ENCODE data around the gene UBQLN4.

The UBQLN4 gene

GRCh38 chr1:156065871-156066270 lies 12.3 kb upstream of the UBQLN4 start:
- no peaks in the 10 kb centered on the region for H3K79me2 ChIP-seq (ENCODE audit: insufficient read depth, low read length)
- no peak overlapping the region for H3K4me2 ChIP-seq (ENCODE audit: low read depth, low read length, poor library complexity, severe bottlenecking)
- H4K20me1 ChIP-seq (ENCODE audit: insufficient read depth, low read length, poor library complexity, severe bottlenecking): no peaks in the 10 kb centered on the region
- no peak overlapping the region for H3K4me3 ChIP-seq (ENCODE audit: low read length, poor library complexity, severe bottlenecking)
- no peaks in the 10 kb centered on the region for H3K4me1 ChIP-seq (ENCODE audit: insufficient read depth, low read length, poor library complexity, severe bottlenecking)
- no peak overlapping the region for H3K9ac ChIP-seq (ENCODE audit: low read depth, low read length, poor library complexity, severe bottlenecking)
- no peak overlapping the region for H2AFZ ChIP-seq (ENCODE audit: low read length)
- no peaks in the 10 kb centered on the region for H3K27me3 ChIP-seq (ENCODE audit: insufficient read depth, low read length, poor library complexity, severe bottlenecking)
- no peaks in the 10 kb centered on the region for H3K9me3 ChIP-seq (ENCODE audit: insufficient read depth, low read depth, low read length)
- H3K9me2 ChIP-seq (replicated peaks; ENCODE audit: low read depth, low read length): no peaks in the 10 kb centered on the region
- TF ChIP-seq EZH2phosphoT487 (IDR thresholded peaks at IDR 0.05; ENCODE audit: borderline replicate concordance) (no peak), CTCF (conservative IDR thresholded peaks at IDR 0.05; ENCODE audit: low read length) (no peak)
- H3F3A ChIP-seq (ENCODE audit: low read depth): no peaks in the 10 kb centered on the region
- H3K36me3 ChIP-seq (ENCODE audit: insufficient read depth, low read length): no peaks in the 10 kb centered on the region

GRCh38 chr1:156065212-156065611 lies 11.6 kb upstream of the UBQLN4 start:
- H3F3A ChIP-seq (ENCODE audit: low read depth): no peaks in the 10 kb centered on the region
- H3K9me3 ChIP-seq (ENCODE audit: insufficient read depth, low read depth, low read length): no peaks in the 10 kb centered on the region
- no peak overlapping the region for H3K9ac ChIP-seq (ENCODE audit: low read depth, low read length, poor library complexity, severe bottlenecking)
- no peaks in the 10 kb centered on the region for H3K9me2 ChIP-seq (replicated peaks; ENCODE audit: low read depth, low read length)
- no peaks in the 10 kb centered on the region for H3K79me2 ChIP-seq (ENCODE audit: insufficient read depth, low read length)
- TF ChIP-seq CTCF (conservative IDR thresholded peaks at IDR 0.05; ENCODE audit: low read length) (no peak), EZH2phosphoT487 (IDR thresholded peaks at IDR 0.05; ENCODE audit: borderline replicate concordance) (no peak)
- no peaks in the 10 kb centered on the region for H3K27me3 ChIP-seq (ENCODE audit: insufficient read depth, low read length, poor library complexity, severe bottlenecking)
- H3K36me3 ChIP-seq (ENCODE audit: insufficient read depth, low read length): no peaks in the 10 kb centered on the region
- H3K4me3 ChIP-seq (ENCODE audit: low read length, poor library complexity, severe bottlenecking): no peak overlapping the region
- H2AFZ ChIP-seq (ENCODE audit: low read length): no peak overlapping the region
- no peak overlapping the region for H3K4me2 ChIP-seq (ENCODE audit: low read depth, low read length, poor library complexity, severe bottlenecking)
- no peaks in the 10 kb centered on the region for H3K4me1 ChIP-seq (ENCODE audit: insufficient read depth, low read length, poor library complexity, severe bottlenecking)
- H4K20me1 ChIP-seq (ENCODE audit: insufficient read depth, low read length, poor library complexity, severe bottlenecking): no peaks in the 10 kb centered on the region

DNA sequence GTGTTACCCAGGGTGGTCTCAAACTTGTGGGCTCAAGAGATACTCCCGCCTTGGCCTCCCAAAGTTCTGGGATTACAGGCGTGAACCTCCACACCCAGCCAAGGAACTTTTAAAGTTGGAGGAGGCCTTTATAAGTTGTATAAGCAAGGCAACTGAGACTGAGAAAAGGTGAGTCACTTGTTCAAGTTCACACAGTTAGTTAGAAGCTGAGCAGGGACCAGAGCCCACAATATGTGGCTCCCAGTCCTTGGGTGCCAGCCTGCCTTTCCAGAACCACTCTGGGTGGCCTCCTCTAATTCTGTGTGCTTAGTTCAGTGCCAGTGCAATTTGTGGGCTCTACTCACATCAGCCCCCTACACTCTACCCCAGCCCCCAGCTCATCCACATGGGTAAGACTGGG lies 11.0 kb upstream of the UBQLN4 start:
- Histone ChIP-seq H3K4me2 (ENCODE audit: low read depth, low read length, poor library complexity, severe bottlenecking) (no peak overlapping the region), H3K9me3 (ENCODE audit: insufficient read depth, low read depth, low read length) (no peaks in the 10 kb centered on the region), H3K9me2 (replicated peaks; ENCODE audit: low read depth, low read length) (no peaks in the 10 kb centered on the region), H3K4me3 (ENCODE audit: low read length, poor library complexity, severe bottlenecking) (no peak overlapping the region), H4K20me1 (ENCODE audit: insufficient read depth, low read length, poor library complexity, severe bottlenecking) (no peaks in the 10 kb centered on the region), H3K27me3 (ENCODE audit: insufficient read depth, low read length, poor library complexity, severe bottlenecking) (no peaks in the 10 kb centered on the region), H2AFZ (ENCODE audit: low read length) (no peak overlapping the region), H3K4me1 (ENCODE audit: insufficient read depth, low read length, poor library complexity, severe bottlenecking) (no peaks in the 10 kb centered on the region), H3K9ac (ENCODE audit: low read depth, low read length, poor library complexity, severe bottlenecking) (no peak overlapping the region), H3K36me3 (ENCODE audit: insufficient read depth, low read length) (no peaks in the 10 kb centered on the region), H3F3A (ENCODE audit: low read depth) (no peaks in the 10 kb centered on the region), H3K79me2 (ENCODE audit: insufficient read depth, low read length) (no peaks in the 10 kb centered on the region)
- TF ChIP-seq CTCF (conservative IDR thresholded peaks at IDR 0.05; ENCODE audit: low read length) (no peak), EZH2phosphoT487 (IDR thresholded peaks at IDR 0.05; ENCODE audit: borderline replicate concordance) (no peak)
